ENCODE measurements around the gene SIRT5. TPM values are rescaled to one million over a fixed set of nuclear protein-coding genes. Genes with fewer than 3 reads are reported as not detected.

SIRT5 gene
- total RNA-seq, 2 donors from 2014 or later: 10.2 to 11.2 TPM

GRCh38 chr6:13655700-13656099 lies 81.3 kb downstream of the SIRT5 start:
- H3K4me1 ChIP-seq: peaks cover 20% of the 10 kb centered on the region
- no peak overlapping the region for H3K4me3 ChIP-seq
- ATAC-seq: no peak
- intact Hi-C loops (cut with DNase I): no loop called here
- TF ChIP-seq POLR2A (IDR thresholded peaks at IDR 0.05): no peak
- no peak for TF ChIP-seq CTCF (IDR thresholded peaks at IDR 0.05)
- no peak for DNase-seq
- 80 to 89% methylated on average over 1 of the region's 1 CpG for WGBS, 2 donors
- no peaks in the 10 kb centered on the region for H3K27me3 ChIP-seq
- H3K27ac ChIP-seq: no peak overlapping the region
- peaks cover 0 to 1% of the 10 kb centered on the region in 2 donors for H3K36me3 ChIP-seq (replicated peaks in 1 of 2; ENCODE audit: insufficient read depth in 1 of 2, low read depth in 2 of 2)
- H3K9me3 ChIP-seq: no peaks in the 10 kb centered on the region

GRCh38 chr6:13660273-13660672 lies 85.9 kb downstream of the SIRT5 start:
- intact Hi-C loops (cut with DNase I): no loop called here
- 86 to 100% methylated on average over 1 of the region's 1 CpG for WGBS, 2 donors
- TF ChIP-seq CTCF (IDR thresholded peaks at IDR 0.05): no peak
- TF ChIP-seq POLR2A (IDR thresholded peaks at IDR 0.05): no peak
- no peak for ATAC-seq
- no peak for DNase-seq
- Histone ChIP-seq H3K9me3 (no peaks in the 10 kb centered on the region), H3K27ac (no peak overlapping the region), H3K4me1 (peaks cover 49% of the 10 kb centered on the region), H3K36me3 (replicated peaks in 1 of 2; ENCODE audit: insufficient read depth in 1 of 2, low read depth in 2 of 2) (no peaks in the 10 kb centered on the region), H3K27me3 (no peaks in the 10 kb centered on the region), H3K4me3 (no peak overlapping the region)

GRCh38 chr6:13660893-13661292 lies 86.5 kb downstream of the SIRT5 start:
- Histone ChIP-seq H3K27ac (no peak overlapping the region), H3K4me1 (peaks cover 55% of the 10 kb centered on the region), H3K36me3 (replicated peaks in 1 of 2; ENCODE audit: insufficient read depth in 1 of 2, low read depth in 2 of 2) (no peaks in the 10 kb centered on the region), H3K9me3 (no peaks in the 10 kb centered on the region), H3K27me3 (no peaks in the 10 kb centered on the region), H3K4me3 (no peak overlapping the region)
- WGBS, 2 donors: 85 to 89% methylated on average over 1 of the region's 1 CpG
- no peak for DNase-seq
- intact Hi-C loops (cut with DNase I): no loop called here
- TF ChIP-seq CTCF (IDR thresholded peaks at IDR 0.05): no peak
- no peak for TF ChIP-seq POLR2A (IDR thresholded peaks at IDR 0.05)
- ATAC-seq: no peak

- WGBS, 2 donors: 63 to 66% methylated on average over 2 of the region's 2 CpGs
- intact Hi-C loops (cut with DNase I): no loop called here
- no peaks in the 10 kb centered on the region for H3K27me3 ChIP-seq
- peaks cover 57% of the 10 kb centered on the region for H3K4me1 ChIP-seq
- no peak overlapping the region for H3K27ac ChIP-seq
- H3K4me3 ChIP-seq: no peak overlapping the region
- no peak for TF ChIP-seq CTCF (IDR thresholded peaks at IDR 0.05)
- no peak for TF ChIP-seq POLR2A (IDR thresholded peaks at IDR 0.05)
- DNase-seq: no peak
- H3K9me3 ChIP-seq: no peaks in the 10 kb centered on the region
- no peaks in the 10 kb centered on the region for H3K36me3 ChIP-seq (replicated peaks in 1 of 2; ENCODE audit: insufficient read depth in 1 of 2, low read depth in 2 of 2)
- no peak for ATAC-seq
Measured at GRCh38 chr6:13661647-13662046, 87.2 kb downstream of the SIRT5 start.

- intact Hi-C loops (cut with DNase I): no loop called here
- Histone ChIP-seq H3K27ac (no peak overlapping the region), H3K9me3 (no peaks in the 10 kb centered on the region), H3K4me1 (peaks cover 62% of the 10 kb centered on the region), H3K4me3 (no peak overlapping the region), H3K27me3 (no peaks in the 10 kb centered on the region), H3K36me3 (replicated peaks in 1 of 2; ENCODE audit: insufficient read depth in 1 of 2, low read depth in 2 of 2) (no peaks in the 10 kb centered on the region)
- DNase-seq (no peak), ATAC-seq (no peak)
- TF ChIP-seq CTCF (IDR thresholded peaks at IDR 0.05) (no peak), POLR2A (IDR thresholded peaks at IDR 0.05) (no peak)
- WGBS, 2 donors: 70 to 76% methylated on average over 3 of the region's 3 CpGs
Measured at GRCh38 chr6:13662651-13663334, 88.4 kb downstream of the SIRT5 start.

Data from body of pancreas (tissue), 4 donors.